ENCODE measurements around the gene SNTN.
"Not testable (repeated sequence)": the region's sequence is repeated elsewhere in the genome, so short reads cannot be mapped to it uniquely, and the experiment has no call there.

SNTN gene

GRCh38 chr3:63652066-63652725, at the start of gene SNTN:
Gene SNTN (plus strand): TSS chr3:63652675. CDS start chr3:63652688, 13 bp downstream.
- ATAC-seq: no peak

GRCh38 chr3:63607716-63608115, 44.8 kb upstream of the SNTN start:
- no peak for ATAC-seq

DNA sequence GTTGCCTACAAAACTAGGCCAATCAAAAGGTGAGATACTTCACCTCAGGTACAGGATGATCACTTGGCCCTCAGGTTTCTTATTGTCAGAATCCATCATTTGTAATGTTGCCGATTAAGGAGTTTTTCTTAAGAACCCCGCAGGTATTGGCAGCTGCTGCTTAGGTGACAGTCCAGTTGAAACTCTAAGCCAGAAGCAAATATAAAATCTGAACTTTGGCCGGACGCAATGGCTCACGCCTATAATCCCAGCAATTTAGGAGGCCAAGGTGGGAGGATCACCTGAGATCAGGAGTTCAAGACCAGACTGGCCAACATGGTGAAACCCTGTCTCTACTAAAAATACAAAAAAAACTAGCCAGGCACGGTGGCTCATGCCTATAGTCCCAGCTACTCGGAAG, 43.1 kb upstream of the SNTN start:
- no peak for ATAC-seq

- no peak for ATAC-seq
Observed at GRCh38 chr3:63609834-63610233, 42.6 kb upstream of the SNTN start.

- ATAC-seq: no peak
Observed at GRCh38 chr3:63611382-63611781, 41.1 kb upstream of the SNTN start.

- no peak for ATAC-seq
Observed at GRCh38 chr3:63613561-63613960, 38.9 kb upstream of the SNTN start.

GRCh38 chr3:63617391-63617790, 35.1 kb upstream of the SNTN start:
- no peak for ATAC-seq

- ATAC-seq: no peak
Observed at GRCh38 chr3:63624941-63625560, 27.4 kb upstream of the SNTN start.

- no peak for ATAC-seq
Observed at GRCh38 chr3:63631670-63632069, 20.8 kb upstream of the SNTN start.

DNA sequence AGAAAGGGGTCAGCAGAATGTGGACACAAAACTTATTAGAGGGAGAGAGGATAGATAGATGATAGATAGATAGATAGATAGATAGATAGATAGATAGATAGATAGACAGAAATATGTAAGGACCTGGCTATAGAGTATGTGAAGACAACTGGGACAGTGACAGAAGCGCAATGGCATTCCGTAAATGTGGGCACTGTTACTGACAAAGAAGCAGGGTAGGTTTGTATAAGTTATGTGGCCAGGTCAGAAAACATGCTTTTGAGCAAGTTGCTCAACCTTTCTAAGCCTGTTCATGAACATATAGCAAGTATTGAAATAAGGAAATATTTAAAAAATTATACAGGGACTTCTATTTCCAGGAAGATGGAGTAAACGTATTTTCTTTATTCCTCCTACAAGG, 17.3 kb upstream of the SNTN start:
- no peak for ATAC-seq

GRCh38 chr3:63639806-63640205, 12.7 kb upstream of the SNTN start:
- no peak for ATAC-seq

DNA sequence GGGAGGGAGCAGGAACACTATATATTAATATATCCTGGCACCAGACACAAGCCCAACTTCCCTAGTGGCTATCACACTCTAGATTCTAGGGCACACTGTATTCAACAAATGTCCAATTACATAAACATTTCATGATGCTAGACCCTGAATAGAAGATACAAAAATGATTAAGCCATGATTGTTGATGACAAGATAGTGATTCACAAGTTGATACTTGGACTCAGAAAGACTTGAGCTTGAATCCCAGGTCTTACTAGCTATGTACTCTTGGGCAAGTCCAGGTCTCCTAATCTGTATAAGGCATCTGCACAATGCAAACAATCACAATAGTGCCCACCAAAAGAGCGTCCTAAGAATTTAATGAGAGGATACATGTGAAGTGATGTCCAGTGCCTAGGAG, 10.0 kb upstream of the SNTN start:
- ATAC-seq: no peak

- ATAC-seq: no peak
Observed at GRCh38 chr3:63644212-63644797, 8.2 kb upstream of the SNTN start.

GRCh38 chr3:63644928-63645781, 7.3 kb upstream of the SNTN start:
- not testable (repeated sequence) for ATAC-seq

DNA sequence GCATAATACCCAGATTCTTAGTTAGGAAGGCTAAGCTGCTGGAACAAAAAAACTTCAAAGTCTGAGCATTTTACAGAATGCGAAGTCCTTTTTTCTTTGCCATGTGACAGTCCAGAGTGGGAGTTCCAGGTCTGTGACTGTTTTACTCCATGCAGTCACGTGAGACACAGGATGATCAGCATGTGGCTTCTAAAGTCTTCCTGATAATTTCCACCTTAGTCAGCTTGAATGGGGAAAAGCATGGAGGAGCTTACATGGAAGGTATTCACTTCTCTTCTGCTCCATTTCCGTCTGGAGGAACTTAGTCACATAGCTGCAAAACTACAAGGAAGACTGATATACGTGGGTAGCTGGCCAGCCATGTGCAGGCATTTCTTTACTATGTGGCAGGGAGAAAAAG, 1.7 kb downstream of the SNTN start:
- ATAC-seq: no peak

DNA sequence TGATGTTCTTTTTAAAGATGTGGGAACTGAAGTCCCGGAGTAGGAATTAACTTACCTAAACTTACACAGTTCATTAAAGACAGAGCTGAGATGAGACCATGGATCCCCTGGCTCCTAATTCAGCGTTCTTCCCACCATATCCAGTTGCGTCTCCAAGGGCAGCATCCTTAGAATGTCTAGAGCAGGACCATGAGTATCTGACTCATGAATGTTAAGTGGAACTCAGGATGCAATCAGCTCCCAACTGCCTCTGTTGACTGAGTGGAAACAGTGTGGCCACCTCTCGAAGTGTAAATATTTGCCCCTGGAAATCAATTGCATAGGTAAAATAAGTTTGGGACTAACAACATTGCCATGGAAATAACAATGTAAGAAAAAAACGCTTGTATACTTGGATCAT, 2.5 kb downstream of the SNTN start:
- ATAC-seq: no peak

DNA sequence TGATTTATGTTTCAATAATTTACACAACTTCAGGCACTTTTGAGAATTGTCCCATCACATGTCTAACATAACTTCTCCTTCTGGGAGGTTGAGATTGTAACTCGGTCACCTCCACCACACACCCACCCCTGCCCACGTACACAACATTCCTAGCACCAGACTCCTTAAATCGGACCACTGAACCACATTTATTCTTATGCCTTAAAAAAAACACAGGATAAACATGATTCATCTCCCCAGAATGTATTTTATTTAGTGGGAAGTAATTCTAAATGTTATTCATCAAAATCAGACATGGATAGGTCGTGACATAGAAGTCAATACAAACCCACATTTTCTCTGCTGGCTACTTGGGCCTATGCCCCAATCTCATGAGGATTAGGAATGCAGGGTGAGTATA, 3.0 kb downstream of the SNTN start:
- ATAC-seq: no peak

GRCh38 chr3:63656786-63657185, 4.3 kb downstream of the SNTN start:
- no peak for ATAC-seq

DNA sequence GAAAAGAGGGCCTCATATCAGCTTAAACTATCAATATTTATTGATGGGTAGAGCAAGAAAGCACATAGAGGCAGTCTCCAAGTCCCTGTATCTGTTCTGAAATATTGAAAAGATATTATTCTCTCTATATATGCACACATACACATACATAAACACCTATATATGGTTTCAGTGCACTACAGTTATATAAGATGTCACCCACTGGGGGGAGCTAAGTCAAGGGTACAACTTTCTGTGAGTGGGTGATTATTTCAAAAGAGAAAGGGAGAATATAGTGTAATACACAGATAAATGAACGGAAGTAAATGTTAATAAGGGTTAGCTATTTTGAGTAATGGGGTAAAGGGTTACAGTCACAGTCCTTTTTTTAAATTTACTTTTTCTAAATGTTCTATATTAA, 8.8 kb downstream of the SNTN start:
- no peak for ATAC-seq

DNA sequence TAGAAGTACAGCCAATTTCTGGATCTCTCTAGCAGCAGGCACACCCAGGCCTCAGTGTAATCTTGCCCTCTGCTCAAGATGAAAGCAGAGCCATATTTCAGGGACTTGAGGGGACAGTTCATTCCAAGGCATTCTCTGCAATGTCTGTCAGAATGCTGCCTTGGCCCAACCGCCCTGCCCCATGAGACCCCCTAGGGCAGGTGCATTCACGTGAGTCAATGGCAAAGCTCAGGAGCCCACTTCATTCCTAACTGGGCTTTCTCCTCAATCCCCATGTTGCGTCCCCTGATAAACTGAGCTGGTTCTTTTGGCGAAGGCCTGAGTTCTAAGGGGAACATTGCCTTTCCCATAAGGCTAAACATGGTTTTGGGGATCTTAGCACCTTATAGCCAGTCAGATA, 9.5 kb downstream of the SNTN start:
- ATAC-seq: no peak

DNA sequence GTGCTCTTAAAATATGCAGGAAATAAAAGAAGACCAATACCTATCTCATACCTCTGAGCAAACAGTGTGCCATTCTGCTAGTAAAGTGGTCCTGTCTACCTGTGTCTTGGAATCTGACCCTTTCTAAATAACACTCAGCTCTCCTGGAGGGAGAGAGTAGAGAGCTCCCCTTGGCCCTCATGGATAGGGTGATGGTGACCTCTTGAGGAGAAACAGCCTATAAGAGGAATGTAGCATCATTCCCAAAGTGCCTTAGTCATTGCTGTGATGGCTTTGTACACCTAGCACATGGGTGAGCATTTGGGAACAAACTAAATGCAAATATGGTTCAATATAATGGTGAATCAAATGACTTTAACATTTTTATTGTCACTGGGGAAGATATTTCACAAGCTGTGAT, 10.0 kb downstream of the SNTN start:
- no peak for ATAC-seq

DNA sequence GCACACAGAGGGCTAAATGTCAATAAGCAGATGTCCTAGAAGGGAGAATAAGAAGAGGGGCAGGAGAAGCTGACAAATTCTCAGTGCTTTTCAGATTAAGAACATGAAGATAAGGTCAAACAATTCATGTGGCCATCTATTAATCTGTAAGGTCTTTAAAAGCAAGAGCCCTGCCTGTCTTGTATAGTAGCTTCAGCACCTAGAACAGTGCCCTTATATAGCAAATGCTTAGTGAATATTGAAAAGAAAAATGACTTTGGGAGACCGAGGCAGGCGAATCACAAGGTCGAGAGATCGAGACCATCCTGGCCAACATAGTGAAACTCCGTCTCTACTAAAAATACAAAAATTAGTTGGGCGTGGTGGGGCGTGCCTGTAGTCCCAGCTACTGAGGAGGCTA, 18.1 kb downstream of the SNTN start:
- no peak for ATAC-seq

DNA sequence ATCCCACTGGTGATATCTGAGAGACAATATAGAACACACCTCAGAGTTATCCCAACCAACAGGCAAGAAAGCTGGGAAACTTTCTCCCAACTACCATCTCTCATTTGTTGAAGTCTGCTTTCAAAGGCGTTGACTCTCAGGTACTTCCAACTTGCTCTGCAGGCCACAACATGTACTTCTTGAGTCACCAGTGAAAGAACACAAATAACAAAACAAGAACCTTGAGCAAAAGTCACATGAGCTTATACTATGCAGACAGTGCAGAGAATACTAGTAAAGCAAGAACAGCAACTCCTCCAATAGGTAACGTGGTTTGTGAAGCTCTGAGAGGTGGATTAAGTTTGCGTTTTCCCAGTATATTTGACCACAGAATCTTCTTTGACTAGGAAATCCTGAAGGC, 20.6 kb downstream of the SNTN start:
- ATAC-seq: no peak

DNA sequence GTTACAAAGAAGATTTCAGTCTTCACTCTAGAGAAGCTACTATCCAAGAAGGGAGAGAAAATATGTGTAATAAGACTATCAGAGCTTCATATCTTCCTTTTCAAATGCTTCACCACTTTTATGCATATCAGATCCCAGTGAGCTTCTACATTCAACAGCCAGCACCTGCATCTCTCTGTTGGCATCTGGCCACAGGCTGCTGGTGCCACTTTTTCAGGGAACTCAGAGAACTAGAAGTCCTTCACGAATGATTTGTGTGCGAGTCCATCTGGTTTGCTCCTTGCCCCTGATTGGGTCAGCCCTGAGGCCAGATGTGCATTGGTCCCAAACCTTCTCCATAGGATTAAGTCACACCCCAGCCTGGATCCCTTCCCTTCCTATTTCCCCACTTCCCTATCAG, 22.1 kb downstream of the SNTN start:
- no peak for ATAC-seq

Data from activated CD4-positive, CD25-positive, alpha-beta regulatory T cell treated with anti-CD3 and anti-CD28 coated beads, Interleukin-2, amount 50 U/mL, for 24 hours (primary cell).